Natural killer cell (primary cell): Measurements from ENCODE around the gene CD38. TPM values are rescaled to one million over a fixed set of nuclear protein-coding genes. Genes with fewer than 3 reads are reported as not detected.

ENCODE experiments used
- ATAC-seq, 3 donors: fragments of 150-1000 bp in 2 of 3; fragments of 200-7000 bp in 1 of 3; cut with Tn5 transposase; 1 replicate in 1 of 3; 2 replicates in 2 of 3; pipeline ENCODE4 v1.10.0; 2021; ENCODE audit warnings: mild to moderate bottlenecking in 2 of 3, moderate library complexity in 2 of 3
- DNase-seq, 2 donors: peaks; one replicate each; pipeline versions ENCODE4 v3.0.0 to v3.0.0-alpha.2; 2013 to 2021; ENCODE audit warnings: mixed read lengths in 1 of 2
- H3K27ac ChIP-seq: one replicate; pipeline ENCODE4 v1.5.1; 2013; ENCODE audit warnings: mild to moderate bottlenecking, low read length
- H3K27me3 ChIP-seq: one replicate; pipeline ENCODE4 v1.6.1; 2013; ENCODE audit warnings: low read length; ENCODE audit not compliant: control insufficient read depth, insufficient read depth
- H3K36me3 ChIP-seq: one replicate; pipeline ENCODE4 v1.6.1; 2013; ENCODE audit warnings: low read length; ENCODE audit not compliant: control insufficient read depth, insufficient read depth
- H3K4me1 ChIP-seq: one replicate; pipeline ENCODE4 v1.6.1; 2013; ENCODE audit warnings: low read length; ENCODE audit not compliant: control insufficient read depth, insufficient read depth
- H3K4me3 ChIP-seq: one replicate; pipeline ENCODE4 v1.5.1; 2013; ENCODE audit warnings: low read length
- H3K9me3 ChIP-seq: one replicate; pipeline ENCODE4 v1.6.1; 2013; ENCODE audit warnings: low read length; ENCODE audit not compliant: control insufficient read depth, insufficient read depth
- H3K27ac Mint-ChIP-seq, 2 donors: one replicate each; pipeline ENCODE4 v1.8.0; 2022; ENCODE audit warnings: mild to moderate bottlenecking in 2 of 2, mixed read lengths in 2 of 2, moderate library complexity in 1 of 2
- H3K27me3 Mint-ChIP-seq, 2 donors: one replicate each; pipeline ENCODE4 v1.8.0; 2022; ENCODE audit warnings: low read depth in 2 of 2, mixed read lengths in 2 of 2
- H3K36me3 Mint-ChIP-seq: one replicate; pipeline ENCODE4 v1.8.0; 2022; ENCODE audit warnings: mixed read lengths
- H3K4me1 Mint-ChIP-seq, 2 donors: one replicate each; pipeline ENCODE4 v1.8.0; 2022; ENCODE audit warnings: mixed read lengths in 2 of 2
- H3K4me3 Mint-ChIP-seq: one replicate; pipeline ENCODE4 v1.8.0; 2022; ENCODE audit warnings: mild to moderate bottlenecking, moderate library complexity, mixed read lengths
- H3K9me3 Mint-ChIP-seq, 2 donors: one replicate each; pipeline ENCODE4 v1.8.0; 2022; ENCODE audit warnings: mixed read lengths in 2 of 2
- WGBS: methylation state at CpG from one replicate; pipeline ENCODE4 v1.1.7; 2013; ENCODE audit warnings: missing lambda C conversion rate; ENCODE audit not compliant: insufficient coverage; 5-methylcytosine and 5-hydroxymethylcytosine counted together
- intact Hi-C: fragments of 100-400 bp; cut with micrococcal nuclease; formaldehyde crosslinking; loops from one replicate; pipeline ENCODE4 v1.14.2; 2022
- total RNA-seq, 4 donors: library from RNA; stranded (reverse); fragments of 120-200 nt in 1 of 4; gene quantifications; one replicate each; pipeline versions ENCODE4 v1.2.3 to v1.2.4, GENCODE V29; 2013 to 2022
- TF ChIP-seq, protein P1 (sequence below): fragments of 200-600 bp; IDR thresholded peaks from one replicate; pipeline ENCODE4 v1.8.0; 2022; ENCODE audit warnings: antibody characterized with exemption

The CD38 gene
- total RNA-seq, 3 donors from 2014 or later (not counting 1 experiment from before 2014, with no cell fraction given): 91.8 to 124 (median 98.8) TPM

- H3K36me3 ChIP-seq: peaks cover 4% of the 10 kb centered on the region
- no peaks in the 10 kb centered on the region for H3K9me3 ChIP-seq
- Mint-ChIP-seq H3K27ac (peak overlapping the region; percentile 83 to 86), H3K4me1 (peaks cover 71 to 78% of the 10 kb centered on the region in 2 donors), H3K9me3 (no peaks in the 10 kb centered on the region), H3K36me3 (peaks cover 16% of the 10 kb centered on the region), H3K4me3 (peak overlapping the region; percentile 91), H3K27me3 (no peaks in the 10 kb centered on the region)
- intact Hi-C loops: loop anchor here (1.0 to 2.0 kb wide), 4 partner anchors 8 to 183 kb away; partner anchors contain the start of gene FGFBP2
- ATAC-seq: no peak
- under 1% methylated on average over 11 of the region's 14 CpGs for WGBS
- TF ChIP-seq, protein P1, sequence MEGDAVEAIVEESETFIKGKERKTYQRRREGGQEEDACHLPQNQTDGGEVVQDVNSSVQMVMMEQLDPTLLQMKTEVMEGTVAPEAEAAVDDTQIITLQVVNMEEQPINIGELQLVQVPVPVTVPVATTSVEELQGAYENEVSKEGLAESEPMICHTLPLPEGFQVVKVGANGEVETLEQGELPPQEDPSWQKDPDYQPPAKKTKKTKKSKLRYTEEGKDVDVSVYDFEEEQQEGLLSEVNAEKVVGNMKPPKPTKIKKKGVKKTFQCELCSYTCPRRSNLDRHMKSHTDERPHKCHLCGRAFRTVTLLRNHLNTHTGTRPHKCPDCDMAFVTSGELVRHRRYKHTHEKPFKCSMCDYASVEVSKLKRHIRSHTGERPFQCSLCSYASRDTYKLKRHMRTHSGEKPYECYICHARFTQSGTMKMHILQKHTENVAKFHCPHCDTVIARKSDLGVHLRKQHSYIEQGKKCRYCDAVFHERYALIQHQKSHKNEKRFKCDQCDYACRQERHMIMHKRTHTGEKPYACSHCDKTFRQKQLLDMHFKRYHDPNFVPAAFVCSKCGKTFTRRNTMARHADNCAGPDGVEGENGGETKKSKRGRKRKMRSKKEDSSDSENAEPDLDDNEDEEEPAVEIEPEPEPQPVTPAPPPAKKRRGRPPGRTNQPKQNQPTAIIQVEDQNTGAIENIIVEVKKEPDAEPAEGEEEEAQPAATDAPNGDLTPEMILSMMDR: no peak
- peak overlapping the region; percentile 59 for H3K4me3 ChIP-seq
- peaks cover 47% of the 10 kb centered on the region for H3K4me1 ChIP-seq
- no peaks in the 10 kb centered on the region for H3K27me3 ChIP-seq
- peak overlapping the region; percentile 49 for H3K27ac ChIP-seq
- peak in 1 of 2 donors; percentile 38 for DNase-seq
Measured at GRCh38 chr4:15779306-15779705, 1.2 kb downstream of the CD38 start.

- Histone ChIP-seq H3K27me3 (no peaks in the 10 kb centered on the region), H3K27ac (no peak overlapping the region), H3K9me3 (no peaks in the 10 kb centered on the region), H3K36me3 (peaks cover 5% of the 10 kb centered on the region), H3K4me3 (peak overlapping the region; percentile 59), H3K4me1 (peaks cover 48% of the 10 kb centered on the region)
- Mint-ChIP-seq H3K27me3 (no peaks in the 10 kb centered on the region), H3K4me1 (peaks cover 73 to 77% of the 10 kb centered on the region in 2 donors), H3K27ac (peak overlapping the region; percentile 83 to 86), H3K36me3 (peaks cover 17% of the 10 kb centered on the region), H3K9me3 (no peaks in the 10 kb centered on the region), H3K4me3 (peak overlapping the region; percentile 91)
- no CpG with 5 or more reads among the region's 1 CpG for WGBS
- ATAC-seq (peak in 1 of 3 donors; percentile 13), DNase-seq (no peak)
- intact Hi-C loops: loop anchor here (1.0 to 2.0 kb wide), 4 partner anchors 9 to 183 kb away; partner anchors contain the start of gene FGFBP2
- TF ChIP-seq, protein P1: no peak
Measured at GRCh38 chr4:15779809-15780208, 1.7 kb downstream of the CD38 start.

GRCh38 chr4:15781427-15782095, 3.4 kb downstream of the CD38 start:
- intact Hi-C loops: no loop called here
- H3K4me3 ChIP-seq: no peak overlapping the region
- H3K27ac Mint-ChIP-seq: peak overlapping the region; percentile 83 to 86

More at GRCh38 chr4:15781427-15782095, 3.4 kb downstream of the CD38 start:
- Histone ChIP-seq H3K9me3 (no peaks in the 10 kb centered on the region), H3K36me3 (peaks cover 5% of the 10 kb centered on the region), H3K4me1 (peaks cover 48% of the 10 kb centered on the region), H3K27me3 (no peaks in the 10 kb centered on the region), H3K27ac (peak overlapping the region; percentile 44)
- WGBS: 51% methylated on average over 6 of the region's 6 CpGs
- peaks cover 30% of the 10 kb centered on the region for H3K36me3 Mint-ChIP-seq
- no peaks in the 10 kb centered on the region for H3K27me3 Mint-ChIP-seq
- no peaks in the 10 kb centered on the region for H3K9me3 Mint-ChIP-seq
- TF ChIP-seq, protein P1: no peak
- peak in 1 of 2 donors; percentile 17 for DNase-seq
- ATAC-seq: peak; percentile 24 to 40 (median 27)
- peak overlapping the region; percentile 91 for H3K4me3 Mint-ChIP-seq
- peaks cover 73 to 74% of the 10 kb centered on the region in 2 donors for H3K4me1 Mint-ChIP-seq
